CD14-positive monocyte (primary cell): ENCODE results near the gene QSER1. TPM values are rescaled to one million over a fixed set of nuclear protein-coding genes. Genes with fewer than 3 reads are reported as not detected.
"Not testable (repeated sequence)": the region's sequence is repeated elsewhere in the genome, so short reads cannot be mapped to it uniquely, and the experiment has no call there.

ENCODE experiments used
- DNase-seq, 3 donors: peaks; one replicate each; pipeline ENCODE4 v3.0.0-alpha.2; 2011 to 2022
- H2AFZ ChIP-seq: 2 replicates; pipeline ENCODE4 v1.6.0; 2012; ENCODE audit warnings: mild to moderate bottlenecking, low read depth, low read length, inconsistent platforms; ENCODE audit not compliant: insufficient read depth, poor library complexity, severe bottlenecking
- H3K27ac ChIP-seq, 2 donors: 1 replicate in 1 of 2; 2 replicates in 1 of 2; pipeline ENCODE4 v1.5.1; 2012 to 2013; ENCODE audit warnings: low read length in 2 of 2, control low read depth in 1 of 2, inconsistent platforms in 1 of 2, low read depth in 1 of 2, mild to moderate bottlenecking in 1 of 2
- H3K27me3 ChIP-seq, 2 donors: one replicate each; pipeline versions ENCODE4 v1.6.0 to v1.6.1; 2011 to 2013; ENCODE audit warnings: low read length in 2 of 2; ENCODE audit not compliant: control insufficient read depth in 2 of 2, insufficient read depth in 2 of 2
- H3K36me3 ChIP-seq, 2 donors: replicated peaks in 1 of 2; 1 replicate in 1 of 2; 2 replicates in 1 of 2; pipeline versions ENCODE4 v1.5.1 to v1.6.1; 2012 to 2013; ENCODE audit warnings: low read length in 2 of 2, control low read depth in 1 of 2, inconsistent platforms in 1 of 2, mild to moderate bottlenecking in 1 of 2; ENCODE audit not compliant: insufficient read depth in 2 of 2, control insufficient read depth in 1 of 2
- H3K4me1 ChIP-seq, 2 donors: 1 replicate in 1 of 2; 2 replicates in 1 of 2; pipeline versions ENCODE4 v1.5.1 to v1.6.1; 2012 to 2013; ENCODE audit warnings: low read length in 2 of 2, control low read depth in 1 of 2, inconsistent platforms in 1 of 2, mild to moderate bottlenecking in 1 of 2, moderate library complexity in 1 of 2; ENCODE audit not compliant: insufficient read depth in 2 of 2, control insufficient read depth in 1 of 2
- H3K4me2 ChIP-seq: replicated peaks from 2 replicates; pipeline ENCODE3; 2012; ENCODE audit warnings: low read length, moderate library complexity, mild to moderate bottlenecking; ENCODE audit not compliant: poor library complexity, severe bottlenecking; ENCODE audit errors: extremely low read depth
- H3K4me3 ChIP-seq, 3 experiments: fragments of 200-600 bp in 1 of 3; sonication (generic) in 1 of 3; replicated peaks in 1 of 3; 1 replicate in 2 of 3; 2 replicates in 1 of 3; pipeline ENCODE4 v1.5.1; 2011 to 2013; ENCODE audit warnings: low read length in 3 of 3, mild to moderate bottlenecking in 3 of 3, control low read depth in 2 of 3, low read depth in 2 of 3, inconsistent platforms in 1 of 3, moderate library complexity in 1 of 3
- H3K79me2 ChIP-seq: 2 replicates; pipeline ENCODE4 v1.6.0; 2012; ENCODE audit warnings: mild to moderate bottlenecking, control low read depth, inconsistent platforms, low read length, moderate library complexity; ENCODE audit not compliant: insufficient read depth
- H3K9ac ChIP-seq: 2 replicates; pipeline ENCODE4 v1.6.0; 2017; ENCODE audit warnings: low read length, mild to moderate bottlenecking; ENCODE audit not compliant: insufficient read depth, poor library complexity, severe bottlenecking
- H3K9me3 ChIP-seq, 2 donors: replicated peaks in 1 of 2; 1 replicate in 1 of 2; 2 replicates in 1 of 2; pipeline versions ENCODE4 v1.5.1 to v1.6.1; 2012 to 2013; ENCODE audit warnings: low read length in 2 of 2, control low read depth in 1 of 2; ENCODE audit not compliant: control insufficient read depth in 1 of 2, insufficient read depth in 1 of 2
- H4K20me1 ChIP-seq: 2 replicates; pipeline ENCODE4 v1.6.0; 2012; ENCODE audit warnings: mild to moderate bottlenecking, low read length, control low read depth, moderate library complexity; ENCODE audit not compliant: insufficient read depth
- H3K27ac Mint-ChIP-seq, 7 donors: one replicate each; pipeline ENCODE4 v1.8.0; 2020; ENCODE audit warnings: mild to moderate bottlenecking in 7 of 7, mixed read lengths in 7 of 7, moderate library complexity in 6 of 7, inconsistent platforms in 2 of 7
- H3K27me3 Mint-ChIP-seq, 3 donors: one replicate each; pipeline ENCODE4 v1.8.0; 2021 to 2022; ENCODE audit warnings: low read depth in 3 of 3, mild to moderate bottlenecking in 3 of 3, mixed read lengths in 3 of 3, moderate library complexity in 3 of 3, inconsistent platforms in 1 of 3
- H3K36me3 Mint-ChIP-seq, 2 donors: one replicate each; pipeline ENCODE4 v1.8.0; 2020; ENCODE audit warnings: mixed read lengths in 2 of 2, inconsistent platforms in 1 of 2, mild to moderate bottlenecking in 1 of 2
- H3K4me1 Mint-ChIP-seq: one replicate; pipeline ENCODE4 v1.8.0; 2020; ENCODE audit warnings: mild to moderate bottlenecking, mixed read lengths
- H3K4me3 Mint-ChIP-seq, 2 donors: one replicate each; pipeline ENCODE4 v1.8.0; 2020; ENCODE audit warnings: mild to moderate bottlenecking in 2 of 2, mixed read lengths in 2 of 2, moderate library complexity in 1 of 2
- H3K9me3 Mint-ChIP-seq, 7 donors: one replicate each; pipeline ENCODE4 v1.8.0; 2020 to 2022; ENCODE audit warnings: mixed read lengths in 7 of 7, mild to moderate bottlenecking in 6 of 7, moderate library complexity in 6 of 7, inconsistent platforms in 2 of 7
- CTCF ChIP-seq: fragments of 200-600 bp; IDR thresholded peaks from one replicate; pipeline ENCODE4 v1.8.0; 2022; ENCODE audit warnings: antibody characterized with exemption, mild to moderate bottlenecking
- WGBS: methylation state at CpG from one replicate; pipeline ENCODE4 v1.1.5; 2013; ENCODE audit warnings: missing lambda C conversion rate; ENCODE audit not compliant: insufficient coverage; 5-methylcytosine and 5-hydroxymethylcytosine counted together
- intact Hi-C, 2 donors: fragments of 100-400 bp; cut with micrococcal nuclease; formaldehyde crosslinking; loops; one replicate each; pipeline versions ENCODE4 v1.15.0 to v1.15.1; 2023
- polyA plus RNA-seq, 3 donors: library from polyadenylated mRNA; depleted of rRNA in 1 of 3; unstranded in 2 of 3; stranded (reverse) in 1 of 3; fragments of 300-500 nt in 2 of 3; fragments of >200 nt in 1 of 3; fragmentation: Illumina TruSeq in 2 of 3; gene quantifications; 1 replicate in 2 of 3; 2 replicates in 1 of 3; pipeline ENCODE4 v1.2.3, GENCODE V29; 2012 to 2021

Gene QSER1
- polyA plus RNA-seq, 3 donors: 1.1 to 7.0 (median 2.5) TPM

GRCh38 chr11:32963721-32964120, 71.1 kb downstream of the QSER1 start:
- H3K27me3 Mint-ChIP-seq: no peaks in the 10 kb centered on the region
- H4K20me1 ChIP-seq: no peaks in the 10 kb centered on the region
- no CpG with 5 or more reads among the region's 2 CpGs for WGBS
- H2AFZ ChIP-seq: no peak overlapping the region
- no peaks in the 10 kb centered on the region for H3K27me3 ChIP-seq
- no peaks in the 10 kb centered on the region for H3K4me1 Mint-ChIP-seq
- no peak overlapping the region for H3K4me2 ChIP-seq
- H3K79me2 ChIP-seq: no peaks in the 10 kb centered on the region
- no peak overlapping the region for H3K9ac ChIP-seq
- peaks cover 30 to 74% of the 10 kb centered on the region in 2 donors for H3K36me3 ChIP-seq
- no peak for TF ChIP-seq CTCF
- intact Hi-C loops: loop anchor here in 1 of 2 donors (10.0 kb wide), 1 partner anchor 361 kb away; no protein-coding TSS in a partner anchor
- H3K4me3 ChIP-seq: no peak overlapping the region
- no peak overlapping the region for H3K27ac ChIP-seq
- no peaks in the 10 kb centered on the region for H3K4me1 ChIP-seq
- H3K9me3 Mint-ChIP-seq: no peaks in the 10 kb centered on the region
- H3K36me3 Mint-ChIP-seq: peaks cover 47 to 62% of the 10 kb centered on the region in 2 donors
- DNase-seq: no peak
- no peaks in the 10 kb centered on the region for H3K9me3 ChIP-seq
- no peak overlapping the region for H3K27ac Mint-ChIP-seq
- no peak overlapping the region for H3K4me3 Mint-ChIP-seq

GRCh38 chr11:32968541-32968940, 75.9 kb downstream of the QSER1 start:
- H3K9me3 ChIP-seq: no peaks in the 10 kb centered on the region
- no peak overlapping the region for H3K4me2 ChIP-seq
- WGBS: no CpG with 5 or more reads among the region's 1 CpG
- DNase-seq: no peak
- H3K9me3 Mint-ChIP-seq: no peaks in the 10 kb centered on the region
- H4K20me1 ChIP-seq: no peaks in the 10 kb centered on the region
- no peak overlapping the region for H2AFZ ChIP-seq
- no peak overlapping the region for H3K27ac ChIP-seq
- intact Hi-C loops: loop anchor here in 1 of 2 donors (10.0 kb wide), 1 partner anchor 356 kb away; no protein-coding TSS in a partner anchor
- H3K36me3 ChIP-seq: peaks cover 42 to 80% of the 10 kb centered on the region in 2 donors
- H3K27me3 ChIP-seq: no peaks in the 10 kb centered on the region
- H3K79me2 ChIP-seq: no peaks in the 10 kb centered on the region
- no peaks in the 10 kb centered on the region for H3K27me3 Mint-ChIP-seq
- no peaks in the 10 kb centered on the region for H3K4me1 Mint-ChIP-seq
- no peak for TF ChIP-seq CTCF
- no peak overlapping the region for H3K4me3 ChIP-seq
- no peak overlapping the region for H3K9ac ChIP-seq
- H3K4me1 ChIP-seq: no peaks in the 10 kb centered on the region
- no peak overlapping the region for H3K27ac Mint-ChIP-seq
- H3K36me3 Mint-ChIP-seq: peaks cover 52 to 67% of the 10 kb centered on the region in 2 donors
- H3K4me3 Mint-ChIP-seq: no peak overlapping the region

GRCh38 chr11:32972233-32972632, 79.6 kb downstream of the QSER1 start:
- H3K79me2 ChIP-seq, H3K4me3 ChIP-seq, H3K4me3 Mint-ChIP-seq, H3K27me3 Mint-ChIP-seq, H3K4me1 Mint-ChIP-seq, H3K9me3 ChIP-seq, H2AFZ ChIP-seq, H3K27ac ChIP-seq, H3K4me2 ChIP-seq, intact Hi-C loops, H3K27me3 ChIP-seq, H3K27ac Mint-ChIP-seq, H4K20me1 ChIP-seq, H3K4me1 ChIP-seq, DNase-seq, H3K9ac ChIP-seq, H3K9me3 Mint-ChIP-seq: not testable (repeated sequence)
- peaks cover 41 to 81% of the 10 kb centered on the region in 2 donors for H3K36me3 ChIP-seq
- WGBS: no CpG with 5 or more reads among the region's 3 CpGs
- peaks cover 45 to 60% of the 10 kb centered on the region in 2 donors for H3K36me3 Mint-ChIP-seq
